ENCODE measurements around the gene GALNT16.

DNA sequence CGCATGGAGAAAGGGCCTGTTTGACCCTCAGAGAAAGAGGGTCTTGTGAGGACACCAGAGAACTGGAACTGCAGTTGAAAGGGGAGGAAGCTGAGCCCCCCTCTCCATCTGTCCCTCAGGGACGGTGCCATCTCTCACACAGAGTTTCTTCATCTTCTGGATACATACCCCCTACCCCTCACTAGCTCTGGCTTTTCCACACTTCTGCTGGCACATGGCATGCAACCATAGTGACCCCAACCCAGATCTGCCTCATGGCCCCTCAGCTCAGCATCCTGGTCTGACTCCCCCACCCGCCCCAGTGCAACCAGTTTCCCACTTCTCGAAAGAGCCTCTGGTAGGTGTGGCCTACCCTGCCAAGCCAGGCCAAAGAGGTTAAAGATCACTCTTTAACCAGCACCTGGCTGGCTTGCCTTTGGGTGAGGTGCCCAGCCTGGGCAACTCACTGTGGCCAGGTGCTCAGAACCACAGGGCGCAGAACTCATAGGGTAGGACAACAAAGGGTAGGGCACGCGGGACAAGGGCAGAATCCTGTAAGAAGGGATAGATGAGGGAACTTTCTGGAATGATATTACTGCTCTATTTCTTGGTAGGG is 25.8 kb downstream of the GALNT16 start:
- TF ChIP-seq EZH2phosphoT487 (IDR thresholded peaks at IDR 0.05) (no peak), EZH2 (IDR thresholded peaks at IDR 0.05) (no peak)
- TF ChIP-seq, protein P1, sequence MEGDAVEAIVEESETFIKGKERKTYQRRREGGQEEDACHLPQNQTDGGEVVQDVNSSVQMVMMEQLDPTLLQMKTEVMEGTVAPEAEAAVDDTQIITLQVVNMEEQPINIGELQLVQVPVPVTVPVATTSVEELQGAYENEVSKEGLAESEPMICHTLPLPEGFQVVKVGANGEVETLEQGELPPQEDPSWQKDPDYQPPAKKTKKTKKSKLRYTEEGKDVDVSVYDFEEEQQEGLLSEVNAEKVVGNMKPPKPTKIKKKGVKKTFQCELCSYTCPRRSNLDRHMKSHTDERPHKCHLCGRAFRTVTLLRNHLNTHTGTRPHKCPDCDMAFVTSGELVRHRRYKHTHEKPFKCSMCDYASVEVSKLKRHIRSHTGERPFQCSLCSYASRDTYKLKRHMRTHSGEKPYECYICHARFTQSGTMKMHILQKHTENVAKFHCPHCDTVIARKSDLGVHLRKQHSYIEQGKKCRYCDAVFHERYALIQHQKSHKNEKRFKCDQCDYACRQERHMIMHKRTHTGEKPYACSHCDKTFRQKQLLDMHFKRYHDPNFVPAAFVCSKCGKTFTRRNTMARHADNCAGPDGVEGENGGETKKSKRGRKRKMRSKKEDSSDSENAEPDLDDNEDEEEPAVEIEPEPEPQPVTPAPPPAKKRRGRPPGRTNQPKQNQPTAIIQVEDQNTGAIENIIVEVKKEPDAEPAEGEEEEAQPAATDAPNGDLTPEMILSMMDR (IDR thresholded peaks at IDR 0.05) = no peak
